Measurements from ENCODE around the gene MUC2.

The MUC2 gene

DNA sequence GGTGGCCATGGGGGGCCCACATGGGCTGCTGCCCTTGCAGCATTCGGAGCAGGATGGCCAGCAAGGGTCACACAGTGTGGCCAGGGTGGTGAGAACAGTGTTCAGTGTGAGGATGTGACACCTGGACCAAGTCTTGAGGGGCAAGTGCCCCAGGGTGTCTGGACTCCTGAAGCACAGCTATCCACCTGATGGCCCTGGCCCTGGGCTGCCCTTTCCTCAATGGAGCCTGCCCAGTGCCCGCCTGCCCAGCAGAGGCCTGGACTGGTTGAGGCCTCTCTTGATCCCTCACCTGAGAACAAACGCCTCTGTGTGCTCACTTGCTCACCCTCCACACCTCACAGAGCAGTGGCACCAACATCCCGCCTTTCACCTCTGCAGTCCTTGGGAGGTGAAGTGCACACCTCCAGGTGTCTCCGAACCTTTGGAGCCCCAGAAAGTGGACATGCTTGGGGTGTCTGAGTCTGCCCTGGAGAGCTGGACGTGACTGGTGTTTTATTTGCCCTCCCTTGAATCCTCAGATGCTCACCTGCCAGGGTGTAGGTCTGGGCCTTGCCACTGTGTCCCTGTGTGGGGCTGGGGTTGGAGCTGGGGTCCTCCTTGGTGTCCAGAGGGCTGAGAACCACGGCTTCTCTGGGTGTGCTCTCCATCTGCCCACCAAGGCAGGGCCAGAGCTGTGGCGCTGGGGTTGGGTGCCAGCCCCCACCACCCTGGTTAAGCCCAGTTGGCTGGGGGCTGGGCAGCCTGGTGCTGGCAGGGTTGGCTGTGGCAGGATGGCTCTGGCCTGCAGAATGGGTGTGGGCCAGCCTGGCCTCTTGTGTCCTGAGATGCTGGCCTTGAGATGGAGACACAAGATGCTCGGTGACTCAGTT is 3.8 kb upstream of the MUC2 start:
- H3K4me3 ChIP-seq (ENCODE audit: low read depth, low read length): no peak overlapping the region

DNA sequence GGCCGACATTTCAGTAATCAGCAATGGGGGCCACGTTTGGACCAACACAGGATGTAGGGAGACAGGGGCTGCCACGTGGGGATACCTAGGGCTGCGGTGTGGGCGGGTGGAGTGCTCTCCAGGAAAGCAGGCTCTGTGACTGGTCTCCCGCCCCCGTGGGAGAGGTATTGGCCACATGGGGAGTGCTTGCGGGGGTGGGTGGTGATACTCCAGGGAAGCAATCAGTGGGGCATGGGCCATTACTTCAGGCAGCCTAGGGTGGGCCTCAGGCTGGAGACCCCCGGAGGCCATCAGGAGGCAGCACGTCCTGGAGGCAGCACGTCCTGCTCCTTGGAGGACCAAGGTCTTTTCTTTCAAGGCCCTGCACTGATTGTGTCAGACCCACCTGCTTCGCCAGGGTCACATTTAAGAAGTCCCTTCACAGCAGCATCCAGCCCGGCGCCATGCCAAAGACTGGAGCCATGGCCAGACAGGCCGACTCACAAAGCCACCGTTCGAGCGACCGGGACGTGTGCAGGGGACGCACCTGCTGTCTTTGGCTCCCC is 3.0 kb upstream of the MUC2 start:
- H3K4me3 ChIP-seq (ENCODE audit: low read depth, low read length): no peak overlapping the region

DNA sequence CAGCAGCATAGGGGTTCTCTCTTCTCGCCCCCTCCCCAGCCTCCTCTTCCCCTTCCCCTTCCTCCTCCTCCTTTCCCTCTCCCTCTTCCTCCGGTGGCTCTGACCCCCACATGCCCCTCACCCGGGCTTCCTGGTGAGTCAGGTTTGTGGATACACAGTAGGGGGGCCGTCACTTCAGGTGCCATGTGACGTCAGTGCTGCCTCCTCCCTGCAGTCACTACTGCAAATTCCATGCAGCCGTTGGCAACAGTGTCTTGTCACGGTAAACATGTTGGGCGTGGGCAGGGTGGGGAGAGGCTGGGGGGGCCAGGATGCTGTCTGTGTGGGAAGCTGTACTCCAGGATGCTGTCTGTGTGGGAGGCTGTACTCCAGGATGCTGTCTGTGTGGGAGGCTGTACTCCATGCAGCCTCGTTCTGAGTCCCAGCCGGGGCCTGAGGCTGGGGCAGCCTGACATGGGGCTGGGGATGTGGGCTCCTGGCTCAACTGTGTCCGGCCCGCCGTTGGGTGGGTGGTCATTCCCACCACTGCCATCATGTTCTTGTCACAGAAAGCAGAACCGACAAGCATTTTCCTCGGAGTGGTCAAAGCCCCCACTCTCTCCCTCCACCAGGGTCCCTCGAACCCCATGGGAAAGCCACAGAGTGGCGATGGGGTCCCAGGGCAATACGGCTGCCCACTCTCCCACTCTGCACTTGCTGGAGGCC is 2.4 kb upstream of the MUC2 start:
- no peak overlapping the region for H3K4me3 ChIP-seq (ENCODE audit: low read depth, low read length)

GRCh38 chr11:1072821-1073231 is 1.8 kb upstream of the MUC2 start:
- H3K4me3 ChIP-seq (ENCODE audit: low read depth, low read length): no peak overlapping the region

GRCh38 chr11:1073261-1073724 is 1.4 kb upstream of the MUC2 start:
- H3K4me3 ChIP-seq (ENCODE audit: low read depth, low read length): no peak overlapping the region

- no peak overlapping the region for H3K4me3 ChIP-seq (ENCODE audit: low read depth, low read length)
Measured at GRCh38 chr11:1073851-1074243, 827 bp upstream of the MUC2 start.

DNA sequence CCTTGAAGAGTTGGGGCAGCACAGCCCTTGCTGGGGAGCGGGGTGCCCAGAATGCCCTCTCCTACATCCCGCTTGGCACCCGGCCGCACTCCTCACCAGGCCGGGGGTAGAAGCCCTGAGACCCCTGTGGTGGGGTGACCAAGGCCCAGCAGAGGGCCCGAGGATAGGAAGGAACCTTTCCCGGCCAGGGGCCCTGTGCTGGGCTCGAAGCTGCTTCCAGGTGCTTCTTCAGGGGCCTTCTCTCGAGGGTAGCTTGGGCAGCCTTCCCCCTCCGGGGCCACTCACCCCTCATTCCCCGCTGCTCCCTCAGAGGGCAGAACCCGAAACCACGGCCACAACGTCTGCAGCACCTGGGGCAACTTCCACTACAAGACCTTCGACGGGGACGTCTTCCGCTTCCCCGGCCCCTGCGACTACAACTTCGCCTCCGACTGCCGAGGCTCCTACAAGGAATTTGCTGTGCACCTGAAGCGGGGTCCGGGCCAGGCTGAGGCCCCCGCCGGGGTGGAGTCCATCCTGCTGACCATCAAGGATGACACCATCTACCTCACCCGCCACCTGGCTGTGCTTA is 752 bp downstream of the MUC2 start:
- no peak overlapping the region for H3K4me3 ChIP-seq (ENCODE audit: low read depth, low read length)

- H3K4me3 ChIP-seq (ENCODE audit: low read depth, low read length): no peak overlapping the region
Measured at GRCh38 chr11:1076061-1076665, 1.5 kb downstream of the MUC2 start.

- no peak overlapping the region for H3K4me3 ChIP-seq (ENCODE audit: low read depth, low read length)
Measured at GRCh38 chr11:1077033-1077416, 2.4 kb downstream of the MUC2 start.

GRCh38 chr11:1077417-1078119 is 2.9 kb downstream of the MUC2 start:
- H3K4me3 ChIP-seq (ENCODE audit: low read depth, low read length): no peak overlapping the region

DNA sequence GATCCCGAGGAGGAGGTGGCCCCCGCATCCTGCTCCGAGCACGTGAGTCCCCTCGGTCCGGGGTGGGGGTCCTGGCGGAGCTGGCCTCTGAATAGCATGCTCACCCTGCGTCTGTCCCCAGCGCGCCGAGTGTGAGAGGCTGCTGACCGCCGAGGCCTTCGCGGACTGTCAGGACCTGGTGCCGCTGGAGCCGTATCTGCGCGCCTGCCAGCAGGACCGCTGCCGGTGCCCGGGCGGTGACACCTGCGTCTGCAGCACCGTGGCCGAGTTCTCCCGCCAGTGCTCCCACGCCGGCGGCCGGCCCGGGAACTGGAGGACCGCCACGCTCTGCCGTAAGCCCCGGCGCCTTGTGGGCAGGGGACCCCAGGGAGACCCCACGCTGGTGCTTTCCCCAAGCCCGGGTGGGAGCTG is 3.5 kb downstream of the MUC2 start:
- H3K4me3 ChIP-seq (ENCODE audit: low read depth, low read length): no peak overlapping the region

DNA sequence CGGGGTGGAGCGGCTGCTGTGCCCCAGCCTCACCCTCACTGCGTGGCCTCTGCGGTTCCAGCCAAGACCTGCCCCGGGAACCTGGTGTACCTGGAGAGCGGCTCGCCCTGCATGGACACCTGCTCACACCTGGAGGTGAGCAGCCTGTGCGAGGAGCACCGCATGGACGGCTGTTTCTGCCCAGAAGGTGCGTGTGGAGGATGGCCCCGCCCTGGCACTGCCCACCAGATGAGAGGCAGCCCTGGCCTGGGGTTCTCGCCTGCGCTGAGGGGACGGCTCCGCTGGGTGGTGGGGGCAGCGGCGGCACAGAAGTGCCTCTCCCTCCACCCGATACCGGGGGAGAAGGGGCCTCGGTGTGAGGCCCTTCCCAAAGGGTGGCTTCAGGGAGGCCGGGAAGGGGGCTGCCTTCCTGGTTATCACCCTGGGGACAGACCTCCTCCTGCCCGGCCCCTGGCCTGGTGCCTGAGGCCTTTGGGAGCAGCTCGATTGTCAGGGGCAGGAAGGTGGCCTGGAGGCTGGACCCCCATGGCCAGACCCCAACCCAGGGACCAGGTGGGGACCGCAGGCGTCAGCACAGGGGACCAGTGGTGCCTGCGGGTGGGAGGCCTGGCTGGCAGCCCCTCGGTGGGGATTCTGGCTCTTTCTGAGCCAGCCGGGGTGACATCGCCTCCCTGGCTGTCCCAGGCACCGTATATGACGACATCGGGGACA is 7.1 kb downstream of the MUC2 start:
- H3K4me3 ChIP-seq (ENCODE audit: low read depth, low read length): no peak overlapping the region

GRCh38 chr11:1082346-1082727 is 7.7 kb downstream of the MUC2 start:
- H3K4me3 ChIP-seq (ENCODE audit: low read depth, low read length): no peak overlapping the region

DNA sequence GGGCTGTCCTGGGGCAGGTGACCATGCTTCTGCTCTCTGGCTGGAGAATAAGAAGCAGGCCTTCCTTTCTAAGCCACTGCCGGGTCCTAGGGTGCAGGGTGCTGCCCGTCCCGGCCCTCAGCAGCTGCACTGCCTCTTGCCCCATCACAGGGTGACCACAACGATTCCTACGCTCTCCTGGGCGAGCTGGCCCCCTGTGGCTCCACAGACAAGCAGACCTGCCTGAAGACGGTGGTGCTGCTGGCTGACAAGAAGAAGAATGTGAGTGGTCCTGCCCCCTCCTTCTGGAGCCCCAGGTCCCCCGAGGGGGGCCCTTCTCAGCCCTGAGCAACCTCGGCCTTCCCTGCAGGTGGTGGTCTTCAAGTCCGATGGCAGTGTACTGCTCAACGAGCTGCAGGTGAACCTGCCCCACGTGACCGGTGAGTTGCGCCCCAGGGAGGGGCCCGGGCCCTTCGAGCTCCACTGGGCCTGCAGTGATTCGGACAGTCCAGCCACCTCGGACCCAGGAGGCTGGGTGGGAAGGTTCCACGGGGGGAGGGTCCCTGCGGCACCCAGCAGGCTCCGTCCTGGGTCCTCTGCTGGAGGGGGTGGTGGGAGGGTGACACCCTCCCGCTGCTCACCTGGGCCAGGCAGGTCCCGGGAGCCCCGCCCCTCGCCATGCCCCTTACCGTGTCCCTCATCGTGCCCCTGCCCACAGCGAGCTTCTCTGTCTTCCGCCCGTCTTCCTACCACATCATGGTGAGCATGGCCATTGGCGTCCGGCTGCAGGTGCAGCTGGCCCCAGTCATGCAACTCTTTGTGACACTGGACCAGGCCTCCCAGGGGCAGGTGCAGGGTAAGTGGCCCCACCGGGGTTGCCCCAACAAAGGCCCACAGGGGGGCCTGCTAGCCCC is 8.3 kb downstream of the MUC2 start:
- no peak overlapping the region for H3K4me3 ChIP-seq (ENCODE audit: low read depth, low read length)

DNA sequence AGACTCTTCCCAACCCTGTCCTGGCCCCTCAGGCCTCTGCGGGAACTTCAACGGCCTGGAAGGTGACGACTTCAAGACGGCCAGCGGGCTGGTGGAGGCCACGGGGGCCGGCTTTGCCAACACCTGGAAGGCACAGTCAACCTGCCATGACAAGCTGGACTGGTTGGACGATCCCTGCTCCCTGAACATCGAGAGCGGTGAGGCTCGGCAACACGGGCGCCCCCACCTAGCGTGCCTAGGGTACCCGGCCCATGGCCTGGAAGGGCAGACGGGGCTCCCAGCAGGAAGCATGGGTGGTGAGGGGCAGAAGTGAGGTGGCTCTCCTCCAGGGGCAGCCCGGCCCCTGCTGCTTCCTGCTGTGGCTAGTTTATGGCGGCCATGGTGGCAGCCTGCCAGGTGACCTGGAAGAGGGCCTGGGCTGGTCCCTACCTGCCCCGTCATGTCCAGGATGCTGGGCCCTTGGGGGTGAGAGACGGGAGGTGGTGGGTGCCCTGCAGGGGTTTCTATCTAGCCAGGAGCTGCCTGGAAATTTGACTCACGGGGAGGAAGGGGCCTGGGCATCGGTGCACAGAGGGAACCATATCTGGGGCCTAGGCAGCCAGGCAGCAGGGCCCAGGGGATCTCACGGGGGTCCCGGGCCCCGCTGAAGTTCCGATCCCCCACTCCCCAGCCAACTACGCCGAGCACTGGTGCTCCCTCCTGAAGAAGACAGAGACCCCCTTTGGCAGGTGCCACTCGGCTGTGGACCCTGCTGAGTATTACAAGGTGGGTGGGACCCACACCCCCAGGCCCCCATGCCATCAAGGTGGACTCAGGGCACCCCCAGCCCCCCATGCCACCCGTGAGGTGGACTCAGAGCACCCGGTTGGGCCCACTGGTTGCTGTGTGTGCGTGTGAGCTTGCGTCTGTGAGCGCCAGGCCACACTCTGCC is 9.2 kb downstream of the MUC2 start:
- no peak overlapping the region for H3K4me3 ChIP-seq (ENCODE audit: low read depth, low read length)

- H3K4me3 ChIP-seq (ENCODE audit: low read depth, low read length): no peak overlapping the region
Measured at GRCh38 chr11:1084561-1085439, 10.1 kb downstream of the MUC2 start.
